Esophagus squamous epithelium (tissue), 5 donors: ENCODE data around the gene SELENOV. TPM values are rescaled to one million over a fixed set of nuclear protein-coding genes. Genes with fewer than 3 reads are reported as not detected.

Source experiments
- DNase-seq: peaks from one replicate; lab custom pipeline; 2025; lab: John Stamatoyannopoulos, UW
- H3K27ac ChIP-seq, 4 donors: fragments of 200-600 bp; sonication (generic); one replicate each; pipeline ENCODE4 v1.5.1; 2016 to 2019; ENCODE audit warnings: mild to moderate bottlenecking in 1 of 4
- H3K27me3 ChIP-seq, 4 donors: fragments of 200-600 bp; sonication (generic); 1 replicate in 3 of 4; 2 replicates in 1 of 4; pipeline versions ENCODE4 v1.5.1 to v1.6.0; 2017 to 2021; ENCODE audit warnings: antibody characterized with exemption in 1 of 4
- H3K36me3 ChIP-seq, 3 donors: fragments of 200-600 bp; sonication (generic); one replicate each; pipeline ENCODE4 v1.5.1; 2016 to 2019
- H3K4me1 ChIP-seq, 3 donors: fragments of 200-600 bp; sonication (generic); one replicate each; pipeline ENCODE4 v1.5.1; 2017 to 2019
- H3K4me3 ChIP-seq, 4 donors: fragments of 200-600 bp; sonication (generic); 1 replicate in 3 of 4; 2 replicates in 1 of 4; pipeline ENCODE4 v1.5.1; 2016 to 2019; ENCODE audit warnings: mild to moderate bottlenecking in 2 of 4, moderate library complexity in 1 of 4
- H3K9me3 ChIP-seq, 3 donors: fragments of 200-600 bp; sonication (generic); one replicate each; pipeline ENCODE4 v1.5.1; 2016 to 2019
- POLR2A ChIP-seq, 4 donors: fragments of 450-650 bp; IDR thresholded peaks; one replicate each; pipeline ENCODE4 v1.6.1; 2017; ENCODE audit warnings: antibody characterized with exemption in 4 of 4, mild to moderate bottlenecking in 4 of 4, moderate library complexity in 3 of 4
- WGBS, 2 donors: methylation state at CpG; one replicate each; pipeline ENCODE4 v1.1.5; 2018; 5-methylcytosine and 5-hydroxymethylcytosine counted together
- intact Hi-C: fragments of 100-400 bp; cut with DNase I; formaldehyde crosslinking; loops from one replicate; pipeline ENCODE4 v1.15.0; 2022
- total RNA-seq, 4 donors: library from RNA; depleted of rRNA; stranded (reverse); fragments of >200 nt; gene quantifications; one replicate each; pipeline ENCODE4 v1.1.0, GENCODE V29; 2016
- TF ChIP-seq, protein P1 (sequence below), 6 experiments: fragments of 450-650 bp in 4 of 6; fragments of 200-600 bp in 2 of 6; sonication (generic) in 2 of 6; IDR thresholded peaks; one replicate each; pipeline ENCODE4 v1.5.1; 2016 to 2019; ENCODE audit warnings: antibody characterized with exemption in 6 of 6, mild to moderate bottlenecking in 4 of 6, moderate library complexity in 4 of 6
- donor health status: DM: yes; HTN: yes; CAD: no.

Gene SELENOV
- total RNA-seq, 4 donors from 2014 or later = not detected

DNA sequence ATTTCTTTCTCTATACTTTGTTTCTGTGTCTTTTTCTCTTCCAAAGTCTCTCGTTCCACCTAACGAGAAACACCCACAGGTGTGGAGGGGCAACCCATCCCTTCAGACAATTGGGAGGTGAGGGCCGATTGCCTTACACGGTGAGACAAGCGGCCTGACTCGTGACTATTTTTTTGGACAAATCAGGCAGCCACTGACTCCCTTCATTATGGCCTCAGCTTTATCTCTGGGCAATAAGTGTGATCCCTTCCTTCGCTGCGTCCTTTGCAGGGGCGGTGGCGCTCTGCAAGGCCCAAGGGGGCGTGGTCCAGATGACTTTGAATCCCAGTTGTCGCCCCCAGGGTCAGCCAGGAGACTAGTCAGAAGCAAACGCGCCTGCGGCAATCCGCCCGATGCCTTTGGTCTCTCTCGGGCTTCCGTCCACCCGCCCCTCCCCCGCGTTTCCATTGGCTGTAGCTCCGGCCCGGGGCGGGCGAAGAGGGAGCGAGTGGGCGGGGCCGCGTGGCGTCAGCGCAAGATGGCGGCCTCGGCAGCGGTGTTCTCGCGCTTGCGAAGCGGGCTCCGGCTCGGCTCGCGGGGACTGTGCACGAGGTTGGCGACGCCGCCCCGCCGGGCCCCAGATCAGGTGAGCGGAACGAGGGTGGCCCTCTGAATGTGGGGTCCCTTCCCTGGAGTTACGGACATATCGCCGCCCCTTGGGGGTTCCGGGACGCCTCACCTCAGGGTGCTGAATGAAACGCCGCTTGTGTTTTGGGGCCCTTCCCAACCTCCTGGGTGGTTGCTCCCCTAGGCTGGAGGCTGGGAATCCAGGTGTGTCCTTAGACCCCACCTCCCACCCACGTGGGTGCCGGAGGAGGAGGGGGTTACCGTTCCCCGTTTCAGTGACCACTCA is 34.4 kb upstream of the SELENOV start, which contains the start of gene TIMM50:
Gene TIMM50, plus strand, starts transcription at position 502 of the 892 bp plus-strand sequence. Its CDS starts 16 bp downstream, at position 518.
- H3K27me3 ChIP-seq = no peaks in the 10 kb centered on the region
- 1 to 2% methylated on average over 15 to 26 of the region's 62 CpGs for WGBS, 2 donors
- intact Hi-C loops = no loop called here
- H3K36me3 ChIP-seq = peaks cover 5 to 46% (median 13%) of the 10 kb centered on the region in 3 donors
- peak within 1 kb of the TSS; percentile 85 to 98 (median 90) for H3K4me3 ChIP-seq
- H3K9me3 ChIP-seq = no peaks in the 10 kb centered on the region
- peaks cover 10 to 26% (median 15%) of the 10 kb centered on the region in 3 donors for H3K4me1 ChIP-seq
- peak; percentile 90 for DNase-seq
- TF ChIP-seq, protein P1, sequence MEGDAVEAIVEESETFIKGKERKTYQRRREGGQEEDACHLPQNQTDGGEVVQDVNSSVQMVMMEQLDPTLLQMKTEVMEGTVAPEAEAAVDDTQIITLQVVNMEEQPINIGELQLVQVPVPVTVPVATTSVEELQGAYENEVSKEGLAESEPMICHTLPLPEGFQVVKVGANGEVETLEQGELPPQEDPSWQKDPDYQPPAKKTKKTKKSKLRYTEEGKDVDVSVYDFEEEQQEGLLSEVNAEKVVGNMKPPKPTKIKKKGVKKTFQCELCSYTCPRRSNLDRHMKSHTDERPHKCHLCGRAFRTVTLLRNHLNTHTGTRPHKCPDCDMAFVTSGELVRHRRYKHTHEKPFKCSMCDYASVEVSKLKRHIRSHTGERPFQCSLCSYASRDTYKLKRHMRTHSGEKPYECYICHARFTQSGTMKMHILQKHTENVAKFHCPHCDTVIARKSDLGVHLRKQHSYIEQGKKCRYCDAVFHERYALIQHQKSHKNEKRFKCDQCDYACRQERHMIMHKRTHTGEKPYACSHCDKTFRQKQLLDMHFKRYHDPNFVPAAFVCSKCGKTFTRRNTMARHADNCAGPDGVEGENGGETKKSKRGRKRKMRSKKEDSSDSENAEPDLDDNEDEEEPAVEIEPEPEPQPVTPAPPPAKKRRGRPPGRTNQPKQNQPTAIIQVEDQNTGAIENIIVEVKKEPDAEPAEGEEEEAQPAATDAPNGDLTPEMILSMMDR (IDR thresholded peaks at IDR 0.05) = peak in 2 of 6 experiments; percentile 7 to 45
- TF ChIP-seq POLR2A (IDR thresholded peaks at IDR 0.05) = peak in 2 of 4 donors; percentile 6 to 66
- peak within 1 kb of the TSS; percentile 88 to 91 (median 90) for H3K27ac ChIP-seq

- TF ChIP-seq, protein P1 (IDR thresholded peaks at IDR 0.05) = no peak
- Histone ChIP-seq H3K27ac (peak overlapping the region; percentile 88 to 91 (median 90)), H3K4me1 (peaks cover 10 to 26% (median 15%) of the 10 kb centered on the region in 3 donors), H3K4me3 (peak overlapping the region; percentile 85 to 98 (median 90)), H3K36me3 (peaks cover under 1 to 46% (median 9%) of the 10 kb centered on the region in 3 donors), H3K9me3 (no peaks in the 10 kb centered on the region), H3K27me3 (no peaks in the 10 kb centered on the region)
- no peak for DNase-seq
- intact Hi-C loops = no loop called here
- WGBS, 2 donors = 0% methylated on average over 11 to 12 of the region's 12 CpGs
Observed at GRCh38 chr19:39481229-39481545, 33.8 kb upstream of the SELENOV start.

GRCh38 chr19:39481676-39482075 is 33.3 kb upstream of the SELENOV start:
- Histone ChIP-seq H3K27ac (peak overlapping the region in 3 of 4 donors; percentile 88 to 90 (median 90)), H3K4me3 (peak overlapping the region; percentile 85 to 98 (median 90)), H3K9me3 (no peaks in the 10 kb centered on the region), H3K36me3 (peaks cover 0 to 46% (median 8%) of the 10 kb centered on the region in 3 donors), H3K4me1 (peaks cover 10 to 26% (median 15%) of the 10 kb centered on the region in 3 donors), H3K27me3 (no peaks in the 10 kb centered on the region)
- no peak for DNase-seq
- intact Hi-C loops = no loop called here
- TF ChIP-seq, protein P1 (IDR thresholded peaks at IDR 0.05) = no peak
- TF ChIP-seq POLR2A (IDR thresholded peaks at IDR 0.05) = no peak
- 74 to 78% methylated on average over 4 to 11 of the region's 11 CpGs for WGBS, 2 donors

DNA sequence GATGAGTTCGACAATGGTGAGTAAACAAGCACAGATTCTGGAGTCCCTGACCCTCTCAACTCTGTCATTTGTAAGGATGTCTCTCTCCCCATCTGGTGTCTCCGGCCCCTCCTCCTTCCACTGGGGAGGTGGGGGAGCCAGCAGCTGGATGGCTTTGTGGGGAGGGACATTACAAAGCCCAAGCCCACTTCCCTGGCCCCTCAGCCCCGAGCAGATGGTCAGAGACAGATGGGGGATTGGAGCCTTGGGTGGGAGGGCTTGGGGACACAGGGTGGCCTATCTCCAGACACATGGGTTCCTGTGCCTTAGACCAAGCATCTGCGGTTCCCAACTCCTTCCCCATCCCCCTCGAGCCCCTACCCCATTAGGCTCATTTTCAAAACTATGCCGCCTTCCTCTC is 31.8 kb upstream of the SELENOV start:
- peaks cover 2 to 56% (median 8%) of the 10 kb centered on the region in 3 donors for H3K36me3 ChIP-seq
- no peak overlapping the region for H3K27ac ChIP-seq
- no peaks in the 10 kb centered on the region for H3K9me3 ChIP-seq
- H3K4me3 ChIP-seq = no peak overlapping the region
- no peaks in the 10 kb centered on the region for H3K27me3 ChIP-seq
- 66 to 71% methylated on average over 3 to 4 of the region's 6 CpGs for WGBS, 2 donors
- no peak for TF ChIP-seq POLR2A (IDR thresholded peaks at IDR 0.05)
- TF ChIP-seq, protein P1 (IDR thresholded peaks at IDR 0.05) = no peak
- no peak for DNase-seq
- intact Hi-C loops = no loop called here
- peaks cover 10 to 26% (median 15%) of the 10 kb centered on the region in 3 donors for H3K4me1 ChIP-seq

DNA sequence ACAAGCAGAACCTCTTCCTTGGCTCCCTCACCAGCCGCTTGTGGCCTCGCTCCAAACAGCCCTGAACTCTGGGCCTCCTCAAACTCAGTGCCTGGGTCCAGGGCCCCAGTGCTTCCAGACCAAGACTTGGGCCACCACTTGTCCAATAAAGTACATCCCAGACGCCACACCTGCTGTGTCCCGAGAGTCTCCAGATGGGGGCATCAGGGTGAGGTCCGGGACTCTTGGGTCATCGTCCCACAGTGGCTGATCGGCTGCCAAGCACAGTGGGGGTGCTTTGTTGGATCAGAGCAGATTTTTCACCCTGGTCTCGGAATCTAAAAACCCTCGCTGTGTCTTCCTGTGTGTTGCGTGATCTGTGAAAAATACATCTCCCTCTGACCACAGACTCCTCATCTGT is 25.2 kb upstream of the SELENOV start:
- no peak overlapping the region for H3K4me3 ChIP-seq
- H3K27ac ChIP-seq = no peak overlapping the region
- no peaks in the 10 kb centered on the region for H3K27me3 ChIP-seq
- H3K4me1 ChIP-seq = no peaks in the 10 kb centered on the region
- H3K9me3 ChIP-seq = no peaks in the 10 kb centered on the region
- peaks cover 20 to 76% (median 24%) of the 10 kb centered on the region in 3 donors for H3K36me3 ChIP-seq
- WGBS, 2 donors = 70 to 73% methylated on average over 2 to 8 of the region's 10 CpGs
- TF ChIP-seq, protein P1 (IDR thresholded peaks at IDR 0.05) = no peak
- TF ChIP-seq POLR2A (IDR thresholded peaks at IDR 0.05) = no peak
- intact Hi-C loops = no loop called here
- no peak for DNase-seq
